Measurements from ENCODE around the gene NCEH1.
"Not testable (repeated sequence)": the region's sequence is repeated elsewhere in the genome, so short reads cannot be mapped to it uniquely, and the experiment has no call there.

The NCEH1 gene, protein sequence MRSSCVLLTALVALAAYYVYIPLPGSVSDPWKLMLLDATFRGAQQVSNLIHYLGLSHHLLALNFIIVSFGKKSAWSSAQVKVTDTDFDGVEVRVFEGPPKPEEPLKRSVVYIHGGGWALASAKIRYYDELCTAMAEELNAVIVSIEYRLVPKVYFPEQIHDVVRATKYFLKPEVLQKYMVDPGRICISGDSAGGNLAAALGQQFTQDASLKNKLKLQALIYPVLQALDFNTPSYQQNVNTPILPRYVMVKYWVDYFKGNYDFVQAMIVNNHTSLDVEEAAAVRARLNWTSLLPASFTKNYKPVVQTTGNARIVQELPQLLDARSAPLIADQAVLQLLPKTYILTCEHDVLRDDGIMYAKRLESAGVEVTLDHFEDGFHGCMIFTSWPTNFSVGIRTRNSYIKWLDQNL

GRCh38 chr3:172710664-172711453, at the start of gene NCEH1:
Gene NCEH1, minus strand, starts transcription at chr3:172711067. Its CDS starts 83 bp downstream, at chr3:172710984.
- DNase-seq: peak; percentile 87 to 98 (median 95)

GRCh38 chr3:172760416-172760815, 49.5 kb upstream of the NCEH1 start:
- DNase-seq: not testable (repeated sequence)

DNA sequence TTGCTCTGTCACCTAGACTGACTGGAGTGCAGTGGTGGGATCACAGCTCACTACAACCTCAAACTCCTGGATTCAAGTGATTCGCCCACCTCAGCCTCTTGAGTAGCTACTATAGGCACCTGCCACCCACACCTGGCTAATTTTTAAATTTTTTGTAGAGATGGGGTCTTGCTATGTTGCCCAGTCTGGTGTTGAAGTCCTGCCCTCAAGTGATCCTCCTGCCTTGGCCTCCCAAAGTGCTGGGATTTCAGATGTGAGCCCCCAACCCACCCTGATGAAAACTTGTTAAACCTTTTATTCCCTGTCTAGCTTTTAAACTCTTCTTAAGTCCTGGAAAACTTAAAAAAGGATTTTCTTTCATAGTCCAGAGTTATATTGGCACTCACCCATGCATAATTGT, 42.3 kb upstream of the NCEH1 start:
- no peak for DNase-seq

GRCh38 chr3:172752651-172753050, 41.8 kb upstream of the NCEH1 start:
- no peak for DNase-seq

GRCh38 chr3:172751175-172751704, 40.4 kb upstream of the NCEH1 start:
- DNase-seq: peak in 2 of 3 experiments; percentile 72 to 80

DNA sequence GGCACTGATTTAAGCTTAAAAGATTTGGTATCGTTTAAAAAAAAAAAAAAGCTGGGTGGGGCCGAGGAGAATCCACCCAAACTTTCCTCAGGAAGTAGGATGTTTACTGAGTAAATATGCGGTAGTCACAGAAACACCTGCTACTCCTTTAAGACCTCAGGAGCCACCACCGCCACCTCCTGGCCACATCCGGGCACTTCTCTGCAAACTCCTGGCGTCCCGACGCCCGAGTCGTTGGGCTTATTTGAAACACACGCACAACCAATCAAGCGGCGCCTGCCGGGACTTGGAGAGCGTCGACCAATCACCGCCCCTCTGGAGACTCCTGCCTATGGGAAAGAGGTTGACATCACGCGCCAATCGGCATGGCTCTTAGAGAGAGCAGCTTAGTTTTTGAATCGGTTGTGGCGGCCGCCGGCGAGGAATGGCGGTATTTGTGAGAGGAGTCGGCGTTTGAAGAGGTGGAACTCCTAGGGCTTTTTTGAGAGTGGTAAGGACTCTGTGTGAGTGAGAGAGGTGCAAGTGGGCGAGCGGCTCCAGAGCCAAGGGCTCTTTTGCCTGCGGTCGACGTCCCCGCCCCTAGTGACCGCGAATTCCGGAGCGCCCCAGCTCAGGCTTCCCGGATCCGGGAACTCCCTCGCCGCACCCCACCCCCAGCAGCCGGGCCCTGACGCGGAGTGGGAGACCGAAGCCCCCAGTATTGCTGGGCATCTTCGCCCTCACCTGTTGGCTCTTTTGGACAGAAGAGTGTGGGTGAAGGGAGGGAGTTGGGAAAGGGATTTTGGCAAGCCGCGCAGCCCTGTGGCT, 39.7 kb upstream of the NCEH1 start, which contains the start of gene ECT2:
Gene ECT2, plus strand, starts transcription at position 359 of the 807 bp plus-strand sequence. CDS start 3,805 bp downstream, outside the sequence.
- DNase-seq: peak; percentile 99 to 100 (median 100)

DNA sequence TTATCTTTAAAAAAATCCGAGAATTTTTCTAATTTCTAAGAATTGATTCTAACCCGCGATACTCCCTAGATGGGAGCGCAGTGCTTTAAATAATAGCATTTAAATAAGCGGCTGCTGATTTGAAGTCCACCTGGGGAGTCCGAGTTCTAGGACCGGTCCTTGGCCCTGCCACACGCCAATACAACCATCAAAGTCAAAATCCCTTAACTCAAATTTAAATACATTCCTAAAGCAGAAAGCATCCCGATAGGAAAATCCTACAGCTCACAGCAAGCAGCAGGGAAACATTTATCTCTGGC, 39.2 kb upstream of the NCEH1 start:
- DNase-seq: peak in 1 of 3 experiments; percentile 11

GRCh38 chr3:172749230-172749965, 38.5 kb upstream of the NCEH1 start:
- peak in 2 of 3 experiments; percentile 41 to 79 for DNase-seq

GRCh38 chr3:172746475-172746874, 35.6 kb upstream of the NCEH1 start:
- no peak for DNase-seq

- DNase-seq: no peak
Measured at GRCh38 chr3:172739462-172739861, 28.6 kb upstream of the NCEH1 start.

DNA sequence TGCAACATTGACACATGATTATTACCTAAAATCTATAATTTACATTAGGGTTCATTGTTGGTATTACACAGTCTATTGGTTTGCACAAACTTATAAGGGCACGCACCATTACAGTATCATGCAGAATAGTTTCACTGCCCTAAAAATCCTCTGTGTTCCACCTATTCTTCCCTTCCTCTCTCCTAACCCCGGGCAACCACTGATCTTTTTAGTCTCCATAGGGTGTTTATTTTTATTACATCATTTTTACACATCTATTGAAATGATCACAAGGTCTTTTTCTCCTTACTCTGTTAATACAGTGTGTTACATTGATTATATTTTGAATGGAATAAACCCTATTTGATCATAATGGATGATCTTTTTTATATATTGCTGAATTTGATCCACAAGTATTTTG, 24.1 kb upstream of the NCEH1 start:
- DNase-seq: no peak

DNA sequence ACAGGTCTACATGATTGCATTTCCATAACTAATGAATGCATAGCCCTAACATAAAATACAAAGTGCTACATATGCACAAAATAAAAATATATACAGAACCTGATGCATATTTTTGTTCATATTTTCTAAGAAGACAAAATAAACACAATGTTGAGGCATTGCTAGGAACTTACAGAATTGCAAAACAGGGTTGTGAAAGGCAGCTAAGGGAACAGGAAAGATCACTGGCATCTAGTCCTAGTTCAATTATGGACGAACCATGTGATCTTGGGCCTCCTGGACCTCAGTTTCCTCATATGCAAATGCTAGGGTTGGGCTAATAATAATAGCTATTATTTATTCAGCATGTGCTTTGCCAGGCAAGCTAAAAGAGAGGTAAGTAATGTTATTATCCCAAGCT, 15.5 kb upstream of the NCEH1 start:
- no peak for DNase-seq

DNA sequence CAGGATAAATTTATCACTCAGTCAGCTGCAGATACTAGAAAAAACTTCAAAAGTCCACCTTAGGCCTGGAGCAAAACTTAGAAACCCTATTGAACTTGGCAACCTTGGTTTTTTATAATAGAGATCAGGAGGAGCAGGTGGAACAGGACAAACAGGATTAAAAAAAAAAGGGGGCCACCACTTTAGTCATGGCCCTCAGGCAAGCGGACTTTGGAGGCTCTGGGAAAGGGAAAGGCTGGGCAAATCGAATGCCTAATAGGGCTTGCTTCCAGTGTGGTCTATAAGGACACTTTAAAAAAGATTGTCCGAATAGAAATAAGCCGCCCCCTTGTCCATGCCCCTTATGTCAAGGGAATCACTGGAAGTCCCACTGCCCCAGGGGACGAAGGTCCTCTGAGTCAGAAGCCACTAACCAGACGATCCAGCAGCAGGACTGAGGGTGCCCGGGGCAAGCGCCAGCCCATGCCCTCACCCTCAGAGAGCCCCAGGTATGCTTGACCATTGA, 11.7 kb upstream of the NCEH1 start:
- DNase-seq: not testable (repeated sequence)

GRCh38 chr3:172717493-172718088, 6.7 kb upstream of the NCEH1 start:
- DNase-seq: peak in 1 of 3 experiments; percentile 9

DNA sequence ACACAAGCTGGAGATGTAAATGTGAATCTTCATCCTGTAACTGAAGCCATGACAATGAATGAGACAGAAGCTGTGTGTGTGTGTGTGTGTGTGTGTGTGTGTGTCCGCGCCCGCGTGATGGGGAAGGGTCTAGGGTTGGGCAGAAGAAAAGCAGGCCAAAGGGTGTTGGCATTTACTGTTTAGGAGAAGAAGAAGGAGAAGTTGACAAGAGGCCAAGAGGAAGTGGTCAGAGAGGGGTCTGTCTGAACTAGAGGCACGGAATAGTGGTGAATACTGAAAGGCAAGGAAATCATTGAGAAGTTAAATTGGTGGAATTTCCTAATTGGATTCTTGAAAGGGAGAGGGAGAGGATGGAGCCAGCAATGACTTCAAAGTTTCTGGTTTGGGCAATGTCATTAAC, 5.6 kb upstream of the NCEH1 start:
- no peak for DNase-seq

- DNase-seq: no peak
Measured at GRCh38 chr3:172713316-172713715, 2.4 kb upstream of the NCEH1 start.

- DNase-seq: no peak
Measured at GRCh38 chr3:172711454-172711795, 558 bp upstream of the NCEH1 start.

GRCh38 chr3:172709774-172710663, 848 bp downstream of the NCEH1 start:
- peak; percentile 47 to 78 (median 71) for DNase-seq

- DNase-seq: no peak
Measured at GRCh38 chr3:172708921-172709773, 1.7 kb downstream of the NCEH1 start.

All from NCI-H1417 (cell line).